GM12878 (cell line): Measurements from ENCODE around the gene GTF2IRD1.

Source experiments
- HDAC6 ChIP-seq: fragments of 200-600 bp; sonication (generic); IDR thresholded peaks from one replicate; pipeline ENCODE4 v1.8.0; 2017; ENCODE audit warnings: antibody characterized with exemption; ENCODE audit not compliant: unreplicated experiment
- JUND ChIP-seq: IDR thresholded peaks from 2 replicates; pipeline ENCODE4 v1.6.1; 2012; ENCODE audit warnings: low read depth, mild to moderate bottlenecking, low read length, improper control_type of control experiment, moderate library complexity
- TF ChIP-seq, protein P1 (sequence below), 3 experiments: IDR thresholded peaks in 2 of 3; conservative IDR thresholded peaks in 1 of 3; 2 replicates each; pipeline ENCODE4 v1.5.1; 2011; ENCODE audit warnings: low read depth in 3 of 3, low read length in 3 of 3, mild to moderate bottlenecking in 3 of 3, control low read depth in 2 of 3, moderate library complexity in 2 of 3, inconsistent platforms in 1 of 3, mixed read lengths in 1 of 3; ENCODE audit not compliant: control insufficient read depth in 2 of 3, insufficient read depth in 1 of 3; ENCODE audit errors: extremely low read depth in 1 of 3
- TF ChIP-seq, protein P2 (sequence below): IDR thresholded peaks from 2 replicates; pipeline ENCODE4 v1.6.1; 2012; ENCODE audit warnings: mild to moderate bottlenecking, low read depth, low read length
- TF ChIP-seq, protein P3 (sequence below): IDR thresholded peaks from 2 replicates; pipeline ENCODE4 v1.6.1; 2012; ENCODE audit warnings: low read length, inconsistent platforms
- TF ChIP-seq, protein P4 (sequence below): fragments of 450-650 bp; IDR thresholded peaks from 2 replicates; pipeline ENCODE4 v1.6.1; 2014; ENCODE audit warnings: mild to moderate bottlenecking

DNA sequence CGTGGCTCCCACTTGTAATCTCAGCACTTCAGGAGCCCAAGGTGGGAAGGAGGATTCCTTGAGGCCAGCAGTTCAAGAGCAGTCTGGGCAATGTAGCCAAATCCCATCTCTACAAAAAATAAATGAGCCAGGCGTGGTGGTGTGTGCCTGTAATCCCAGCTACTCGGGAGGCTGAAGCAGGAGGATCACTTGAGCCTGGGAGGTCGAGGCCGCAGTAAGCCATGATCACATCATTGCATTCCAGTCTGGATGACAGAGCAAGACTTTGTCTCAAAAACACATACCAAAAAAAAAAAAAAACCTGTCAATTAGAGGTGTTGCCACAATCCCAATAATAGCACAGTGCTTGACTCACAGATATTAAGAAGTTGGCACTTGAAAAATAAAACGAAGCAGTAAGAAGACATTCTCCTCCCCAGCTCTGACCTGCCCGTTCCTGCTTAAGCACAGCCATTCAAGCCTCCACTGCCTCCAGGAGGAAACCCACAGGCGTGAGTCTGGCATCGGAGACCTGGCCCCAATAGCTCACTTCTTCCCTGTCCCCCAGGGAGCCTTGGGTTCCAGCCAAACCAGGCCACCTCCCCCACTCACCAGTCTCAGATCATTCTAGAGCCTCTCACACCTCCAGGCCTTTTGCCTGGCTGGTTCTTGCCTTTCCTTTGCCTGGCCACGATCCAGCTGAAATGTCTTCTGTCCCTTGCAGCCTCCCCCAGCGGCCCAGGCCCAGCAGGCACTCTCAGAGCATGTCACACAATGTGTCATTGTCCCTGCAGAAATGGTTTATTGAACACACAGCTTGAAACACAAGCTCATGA, 158.5 kb downstream of the GTF2IRD1 start:
- TF ChIP-seq, protein P1, sequence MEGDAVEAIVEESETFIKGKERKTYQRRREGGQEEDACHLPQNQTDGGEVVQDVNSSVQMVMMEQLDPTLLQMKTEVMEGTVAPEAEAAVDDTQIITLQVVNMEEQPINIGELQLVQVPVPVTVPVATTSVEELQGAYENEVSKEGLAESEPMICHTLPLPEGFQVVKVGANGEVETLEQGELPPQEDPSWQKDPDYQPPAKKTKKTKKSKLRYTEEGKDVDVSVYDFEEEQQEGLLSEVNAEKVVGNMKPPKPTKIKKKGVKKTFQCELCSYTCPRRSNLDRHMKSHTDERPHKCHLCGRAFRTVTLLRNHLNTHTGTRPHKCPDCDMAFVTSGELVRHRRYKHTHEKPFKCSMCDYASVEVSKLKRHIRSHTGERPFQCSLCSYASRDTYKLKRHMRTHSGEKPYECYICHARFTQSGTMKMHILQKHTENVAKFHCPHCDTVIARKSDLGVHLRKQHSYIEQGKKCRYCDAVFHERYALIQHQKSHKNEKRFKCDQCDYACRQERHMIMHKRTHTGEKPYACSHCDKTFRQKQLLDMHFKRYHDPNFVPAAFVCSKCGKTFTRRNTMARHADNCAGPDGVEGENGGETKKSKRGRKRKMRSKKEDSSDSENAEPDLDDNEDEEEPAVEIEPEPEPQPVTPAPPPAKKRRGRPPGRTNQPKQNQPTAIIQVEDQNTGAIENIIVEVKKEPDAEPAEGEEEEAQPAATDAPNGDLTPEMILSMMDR (IDR thresholded peaks at IDR 0.05 in 2 of 3, conservative IDR thresholded peaks at IDR 0.05 in 1 of 3; ENCODE audit: control insufficient read depth in 2 of 3, extremely low read depth in 1 of 3, insufficient read depth in 1 of 3, low read depth in 3 of 3, low read length in 3 of 3), result no peak
- TF ChIP-seq HDAC6 (no peak), JUND (no peak)
- TF ChIP-seq, protein P2, sequence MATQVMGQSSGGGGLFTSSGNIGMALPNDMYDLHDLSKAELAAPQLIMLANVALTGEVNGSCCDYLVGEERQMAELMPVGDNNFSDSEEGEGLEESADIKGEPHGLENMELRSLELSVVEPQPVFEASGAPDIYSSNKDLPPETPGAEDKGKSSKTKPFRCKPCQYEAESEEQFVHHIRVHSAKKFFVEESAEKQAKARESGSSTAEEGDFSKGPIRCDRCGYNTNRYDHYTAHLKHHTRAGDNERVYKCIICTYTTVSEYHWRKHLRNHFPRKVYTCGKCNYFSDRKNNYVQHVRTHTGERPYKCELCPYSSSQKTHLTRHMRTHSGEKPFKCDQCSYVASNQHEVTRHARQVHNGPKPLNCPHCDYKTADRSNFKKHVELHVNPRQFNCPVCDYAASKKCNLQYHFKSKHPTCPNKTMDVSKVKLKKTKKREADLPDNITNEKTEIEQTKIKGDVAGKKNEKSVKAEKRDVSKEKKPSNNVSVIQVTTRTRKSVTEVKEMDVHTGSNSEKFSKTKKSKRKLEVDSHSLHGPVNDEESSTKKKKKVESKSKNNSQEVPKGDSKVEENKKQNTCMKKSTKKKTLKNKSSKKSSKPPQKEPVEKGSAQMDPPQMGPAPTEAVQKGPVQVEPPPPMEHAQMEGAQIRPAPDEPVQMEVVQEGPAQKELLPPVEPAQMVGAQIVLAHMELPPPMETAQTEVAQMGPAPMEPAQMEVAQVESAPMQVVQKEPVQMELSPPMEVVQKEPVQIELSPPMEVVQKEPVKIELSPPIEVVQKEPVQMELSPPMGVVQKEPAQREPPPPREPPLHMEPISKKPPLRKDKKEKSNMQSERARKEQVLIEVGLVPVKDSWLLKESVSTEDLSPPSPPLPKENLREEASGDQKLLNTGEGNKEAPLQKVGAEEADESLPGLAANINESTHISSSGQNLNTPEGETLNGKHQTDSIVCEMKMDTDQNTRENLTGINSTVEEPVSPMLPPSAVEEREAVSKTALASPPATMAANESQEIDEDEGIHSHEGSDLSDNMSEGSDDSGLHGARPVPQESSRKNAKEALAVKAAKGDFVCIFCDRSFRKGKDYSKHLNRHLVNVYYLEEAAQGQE, result no peak
- TF ChIP-seq, protein P3, sequence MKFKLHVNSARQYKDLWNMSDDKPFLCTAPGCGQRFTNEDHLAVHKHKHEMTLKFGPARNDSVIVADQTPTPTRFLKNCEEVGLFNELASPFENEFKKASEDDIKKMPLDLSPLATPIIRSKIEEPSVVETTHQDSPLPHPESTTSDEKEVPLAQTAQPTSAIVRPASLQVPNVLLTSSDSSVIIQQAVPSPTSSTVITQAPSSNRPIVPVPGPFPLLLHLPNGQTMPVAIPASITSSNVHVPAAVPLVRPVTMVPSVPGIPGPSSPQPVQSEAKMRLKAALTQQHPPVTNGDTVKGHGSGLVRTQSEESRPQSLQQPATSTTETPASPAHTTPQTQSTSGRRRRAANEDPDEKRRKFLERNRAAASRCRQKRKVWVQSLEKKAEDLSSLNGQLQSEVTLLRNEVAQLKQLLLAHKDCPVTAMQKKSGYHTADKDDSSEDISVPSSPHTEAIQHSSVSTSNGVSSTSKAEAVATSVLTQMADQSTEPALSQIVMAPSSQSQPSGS, result no peak
- TF ChIP-seq, protein P4, sequence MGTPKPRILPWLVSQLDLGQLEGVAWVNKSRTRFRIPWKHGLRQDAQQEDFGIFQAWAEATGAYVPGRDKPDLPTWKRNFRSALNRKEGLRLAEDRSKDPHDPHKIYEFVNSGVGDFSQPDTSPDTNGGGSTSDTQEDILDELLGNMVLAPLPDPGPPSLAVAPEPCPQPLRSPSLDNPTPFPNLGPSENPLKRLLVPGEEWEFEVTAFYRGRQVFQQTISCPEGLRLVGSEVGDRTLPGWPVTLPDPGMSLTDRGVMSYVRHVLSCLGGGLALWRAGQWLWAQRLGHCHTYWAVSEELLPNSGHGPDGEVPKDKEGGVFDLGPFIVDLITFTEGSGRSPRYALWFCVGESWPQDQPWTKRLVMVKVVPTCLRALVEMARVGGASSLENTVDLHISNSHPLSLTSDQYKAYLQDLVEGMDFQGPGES, result no peak
